ENCODE results near the gene SUMF1. TPM values are rescaled to one million over a fixed set of nuclear protein-coding genes. Genes with fewer than 3 reads are reported as not detected.

SUMF1 gene
- total and polyA plus RNA-seq, 2 of the 13 experiments (the other 11 are each of a cell fraction or from before 2014, with no cell fraction given): 18.5 to 28.9 TPM

DNA sequence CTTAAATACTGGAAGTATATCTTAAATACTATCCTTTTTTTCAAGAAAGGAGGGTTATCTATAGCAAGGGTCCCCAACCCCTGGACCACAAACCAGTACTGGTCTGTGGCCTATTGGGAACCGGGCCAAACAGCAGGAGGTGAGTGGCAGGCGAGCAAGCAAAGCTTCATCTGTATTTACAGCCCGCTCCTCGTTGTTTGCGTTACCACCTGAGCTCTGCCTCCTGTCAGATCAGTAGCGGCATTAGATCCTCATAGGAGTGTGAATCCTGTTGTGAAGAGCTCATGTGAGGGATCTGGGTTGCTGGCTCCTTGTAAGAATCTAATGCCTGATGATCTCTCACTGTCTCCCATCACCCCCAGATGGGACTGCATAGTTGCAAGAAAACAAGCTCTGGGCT is 26.1 kb downstream of the SUMF1 start:
- Histone ChIP-seq H3K4me3 (replicated peaks in 1 of 3; ENCODE audit: insufficient read depth in 1 of 3, low read depth in 2 of 3, low read length in 3 of 3) (no peak overlapping the region), H3K79me2 (ENCODE audit: insufficient read depth, low read length) (no peaks in the 10 kb centered on the region), H3K4me2 (ENCODE audit: low read depth, low read length) (no peak overlapping the region), H3K27me3 (ENCODE audit: control insufficient read depth in 1 of 2, insufficient read depth in 2 of 2, low read length in 2 of 2) (no peaks in the 10 kb centered on the region), H2AFZ (ENCODE audit: low read length) (no peak overlapping the region), H3K36me3 (replicated peaks in 1 of 2; ENCODE audit: control insufficient read depth in 1 of 2, insufficient read depth in 2 of 2, low read length in 2 of 2) (peaks cover 0 to 19% of the 10 kb centered on the region in 2 experiments; a peak in 2 of 5 replicates), H3K27ac (ENCODE audit: extremely low read length, insufficient read depth, low read length) (no peak overlapping the region), H4K20me1 (ENCODE audit: insufficient read depth, low read length) (no peaks in the 10 kb centered on the region), H3K9me3 (ENCODE audit: low read length) (no peaks in the 10 kb centered on the region), H3K9ac (ENCODE audit: insufficient read depth, low read depth, low read length) (no peak overlapping the region), H3K4me1 (ENCODE audit: insufficient read depth, low read length) (no peaks in the 10 kb centered on the region)
- intact Hi-C loops (cut with micrococcal nuclease; ENCODE audit: unreplicated experiment): no loop called here
- TF ChIP-seq TMF1 (CRISPR knock-in tag; IDR thresholded peaks at IDR 0.05; ENCODE audit: low read depth): no peak
- no peak for TF ChIP-seq ZNF709 (CRISPR knock-in tag; IDR thresholded peaks at IDR 0.05)
- TF ChIP-seq ZNF703 (CRISPR knock-in tag; IDR thresholded peaks at IDR 0.05; ENCODE audit: borderline replicate concordance): no peak
- TF ChIP-seq, protein P1, sequence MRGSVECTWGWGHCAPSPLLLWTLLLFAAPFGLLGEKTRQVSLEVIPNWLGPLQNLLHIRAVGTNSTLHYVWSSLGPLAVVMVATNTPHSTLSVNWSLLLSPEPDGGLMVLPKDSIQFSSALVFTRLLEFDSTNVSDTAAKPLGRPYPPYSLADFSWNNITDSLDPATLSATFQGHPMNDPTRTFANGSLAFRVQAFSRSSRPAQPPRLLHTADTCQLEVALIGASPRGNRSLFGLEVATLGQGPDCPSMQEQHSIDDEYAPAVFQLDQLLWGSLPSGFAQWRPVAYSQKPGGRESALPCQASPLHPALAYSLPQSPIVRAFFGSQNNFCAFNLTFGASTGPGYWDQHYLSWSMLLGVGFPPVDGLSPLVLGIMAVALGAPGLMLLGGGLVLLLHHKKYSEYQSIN (CRISPR knock-in tag; IDR thresholded peaks at IDR 0.05; ENCODE audit: borderline replicate concordance): no peak
- no peak for TF ChIP-seq PHF21A (CRISPR knock-in tag; IDR thresholded peaks at IDR 0.05)
- no peak for TF ChIP-seq PPARG (CRISPR knock-in tag; conservative IDR thresholded peaks at IDR 0.05)
- no peak for TF ChIP-seq RNF2 (conservative IDR thresholded peaks at IDR 0.05; ENCODE audit: low read depth)
- TF ChIP-seq ZNF451 (CRISPR knock-in tag; IDR thresholded peaks at IDR 0.05): no peak
- TF ChIP-seq ZNF274 (CRISPR knock-in tag; IDR thresholded peaks at IDR 0.05): no peak
- TF ChIP-seq HDAC6 (IDR thresholded peaks at IDR 0.05; ENCODE audit: low read depth, low read length): no peak
- TF ChIP-seq ZNF230 (CRISPR knock-in tag; IDR thresholded peaks at IDR 0.05): no peak
- TF ChIP-seq ASH2L (IDR thresholded peaks at IDR 0.05; ENCODE audit: insufficient read length, low read depth, low read length): no peak
- TF ChIP-seq ATM (IDR thresholded peaks at IDR 0.05; ENCODE audit: borderline replicate concordance): no peak
- no peak for TF ChIP-seq ZNF350 (CRISPR knock-in tag; IDR thresholded peaks at IDR 0.05; ENCODE audit: borderline replicate concordance, low read depth)
- TF ChIP-seq ZNF460 (CRISPR knock-in tag; IDR thresholded peaks at IDR 0.05; ENCODE audit: borderline replicate concordance): no peak
- TF ChIP-seq CHCHD3 (CRISPR knock-in tag; IDR thresholded peaks at IDR 0.05): no peak
- no peak for TF ChIP-seq NFKB2 (CRISPR knock-in tag; IDR thresholded peaks at IDR 0.05; ENCODE audit: borderline replicate concordance)
- TF ChIP-seq, protein P2, sequence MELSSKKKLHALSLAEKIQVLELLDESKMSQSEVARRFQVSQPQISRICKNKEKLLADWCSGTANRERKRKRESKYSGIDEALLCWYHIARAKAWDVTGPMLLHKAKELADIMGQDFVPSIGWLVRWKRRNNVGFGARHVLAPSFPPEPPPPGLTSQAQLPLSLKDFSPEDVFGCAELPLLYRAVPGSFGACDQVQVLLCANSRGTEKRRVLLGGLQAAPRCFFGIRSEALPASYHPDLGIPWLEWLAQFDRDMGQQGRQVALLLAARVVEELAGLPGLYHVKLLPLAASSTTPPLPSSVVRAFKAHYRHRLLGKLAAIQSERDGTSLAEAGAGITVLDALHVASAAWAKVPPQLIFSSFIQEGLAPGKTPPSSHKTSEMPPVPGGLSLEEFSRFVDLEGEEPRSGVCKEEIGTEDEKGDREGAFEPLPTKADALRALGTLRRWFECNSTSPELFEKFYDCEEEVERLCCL (CRISPR knock-in tag; IDR thresholded peaks at IDR 0.05; ENCODE audit: borderline replicate concordance): no peak
- TF ChIP-seq NFKBIZ (CRISPR knock-in tag; IDR thresholded peaks at IDR 0.05): no peak
- no peak for FAIRE-seq
- in situ Hi-C loops (cut with HindIII; ENCODE audit: extremely low pct_ligation_motif_present, low pct_unique_long_range_greater_than_20kb): no loop called here
- BruUV-seq (replicated peaks): no TSS peak
- POLR2A ChIA-PET: interaction anchor here (1.6 kb wide), 1 partner anchor 19 kb away, joined by 4 read pairs; no protein-coding TSS in a partner anchor
- WGBS (ENCODE audit: low lambda C conversion rate): 97% methylated on average over 6 of the region's 6 CpGs
- no peak for ATAC-seq
- CTCF ChIA-PET (ENCODE audit: low intra/inter-chr PET ratio, low total read pairs): no interaction called here
- DNase-seq (ENCODE audit: low spot score): no peak
